HL-60 (cell line): ENCODE results near the gene TLCD3A.

Source experiments
- GABPA ChIP-seq: IDR thresholded peaks from 2 replicates; pipeline ENCODE4 v1.6.1; 2012; ENCODE audit warnings: low read depth
- POLR2AphosphoS5 ChIP-seq: IDR thresholded peaks from 2 replicates; pipeline ENCODE4 v1.6.1; 2012; ENCODE audit warnings: low read depth
- SPI1 ChIP-seq: IDR thresholded peaks from 2 replicates; pipeline ENCODE4 v1.6.1; 2012; ENCODE audit warnings: low read depth, mild to moderate bottlenecking, borderline replicate concordance
- TF ChIP-seq, protein P1 (sequence below): IDR thresholded peaks from one replicate; pipeline ENCODE4 v1.5.1; 2011; ENCODE audit warnings: low read length, control low read depth, inconsistent platforms; ENCODE audit not compliant: insufficient read depth
- TF ChIP-seq, protein P2 (sequence below): IDR thresholded peaks from 2 replicates; pipeline ENCODE4 v1.6.1; 2012; ENCODE audit warnings: low read depth; ENCODE audit not compliant: insufficient replicate concordance

DNA sequence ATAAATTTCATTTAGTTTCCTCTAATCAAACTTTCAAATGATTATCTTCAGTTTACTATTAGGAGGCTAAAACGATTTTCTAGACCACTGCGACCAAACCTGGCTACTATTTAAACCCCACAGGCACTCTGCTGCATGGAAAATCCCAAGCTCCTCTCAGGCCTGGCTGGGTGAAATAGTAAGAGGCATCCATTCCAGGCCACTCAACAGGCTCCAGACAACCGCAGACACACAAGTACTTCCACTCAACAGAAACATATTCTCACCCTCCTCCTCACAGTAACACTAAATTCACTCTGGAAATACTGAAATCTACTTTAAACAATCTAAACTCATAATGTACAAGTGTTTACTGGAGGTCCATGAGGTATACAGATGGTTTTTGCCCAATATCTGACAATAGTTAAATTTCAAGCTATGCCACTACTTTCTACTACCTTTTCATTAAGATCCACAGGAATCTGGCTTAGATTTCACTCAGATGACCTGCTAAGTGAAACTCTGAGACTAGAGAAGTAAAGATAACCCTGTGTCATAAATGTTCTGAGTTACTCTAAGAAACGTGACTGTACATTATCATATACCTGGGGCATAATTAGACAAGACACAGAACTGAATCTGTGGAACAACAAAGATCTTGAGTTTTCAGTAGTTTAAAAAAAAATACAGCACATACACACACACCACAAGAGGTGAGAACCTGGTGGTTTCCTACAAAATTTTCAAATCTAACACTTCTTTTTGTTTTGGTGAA lies 28.1 kb upstream of the TLCD3A start:
- TF ChIP-seq, protein P1, sequence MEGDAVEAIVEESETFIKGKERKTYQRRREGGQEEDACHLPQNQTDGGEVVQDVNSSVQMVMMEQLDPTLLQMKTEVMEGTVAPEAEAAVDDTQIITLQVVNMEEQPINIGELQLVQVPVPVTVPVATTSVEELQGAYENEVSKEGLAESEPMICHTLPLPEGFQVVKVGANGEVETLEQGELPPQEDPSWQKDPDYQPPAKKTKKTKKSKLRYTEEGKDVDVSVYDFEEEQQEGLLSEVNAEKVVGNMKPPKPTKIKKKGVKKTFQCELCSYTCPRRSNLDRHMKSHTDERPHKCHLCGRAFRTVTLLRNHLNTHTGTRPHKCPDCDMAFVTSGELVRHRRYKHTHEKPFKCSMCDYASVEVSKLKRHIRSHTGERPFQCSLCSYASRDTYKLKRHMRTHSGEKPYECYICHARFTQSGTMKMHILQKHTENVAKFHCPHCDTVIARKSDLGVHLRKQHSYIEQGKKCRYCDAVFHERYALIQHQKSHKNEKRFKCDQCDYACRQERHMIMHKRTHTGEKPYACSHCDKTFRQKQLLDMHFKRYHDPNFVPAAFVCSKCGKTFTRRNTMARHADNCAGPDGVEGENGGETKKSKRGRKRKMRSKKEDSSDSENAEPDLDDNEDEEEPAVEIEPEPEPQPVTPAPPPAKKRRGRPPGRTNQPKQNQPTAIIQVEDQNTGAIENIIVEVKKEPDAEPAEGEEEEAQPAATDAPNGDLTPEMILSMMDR = no peak
- TF ChIP-seq GABPA (no peak), POLR2AphosphoS5 (no peak), SPI1 (no peak)
- TF ChIP-seq, protein P2, sequence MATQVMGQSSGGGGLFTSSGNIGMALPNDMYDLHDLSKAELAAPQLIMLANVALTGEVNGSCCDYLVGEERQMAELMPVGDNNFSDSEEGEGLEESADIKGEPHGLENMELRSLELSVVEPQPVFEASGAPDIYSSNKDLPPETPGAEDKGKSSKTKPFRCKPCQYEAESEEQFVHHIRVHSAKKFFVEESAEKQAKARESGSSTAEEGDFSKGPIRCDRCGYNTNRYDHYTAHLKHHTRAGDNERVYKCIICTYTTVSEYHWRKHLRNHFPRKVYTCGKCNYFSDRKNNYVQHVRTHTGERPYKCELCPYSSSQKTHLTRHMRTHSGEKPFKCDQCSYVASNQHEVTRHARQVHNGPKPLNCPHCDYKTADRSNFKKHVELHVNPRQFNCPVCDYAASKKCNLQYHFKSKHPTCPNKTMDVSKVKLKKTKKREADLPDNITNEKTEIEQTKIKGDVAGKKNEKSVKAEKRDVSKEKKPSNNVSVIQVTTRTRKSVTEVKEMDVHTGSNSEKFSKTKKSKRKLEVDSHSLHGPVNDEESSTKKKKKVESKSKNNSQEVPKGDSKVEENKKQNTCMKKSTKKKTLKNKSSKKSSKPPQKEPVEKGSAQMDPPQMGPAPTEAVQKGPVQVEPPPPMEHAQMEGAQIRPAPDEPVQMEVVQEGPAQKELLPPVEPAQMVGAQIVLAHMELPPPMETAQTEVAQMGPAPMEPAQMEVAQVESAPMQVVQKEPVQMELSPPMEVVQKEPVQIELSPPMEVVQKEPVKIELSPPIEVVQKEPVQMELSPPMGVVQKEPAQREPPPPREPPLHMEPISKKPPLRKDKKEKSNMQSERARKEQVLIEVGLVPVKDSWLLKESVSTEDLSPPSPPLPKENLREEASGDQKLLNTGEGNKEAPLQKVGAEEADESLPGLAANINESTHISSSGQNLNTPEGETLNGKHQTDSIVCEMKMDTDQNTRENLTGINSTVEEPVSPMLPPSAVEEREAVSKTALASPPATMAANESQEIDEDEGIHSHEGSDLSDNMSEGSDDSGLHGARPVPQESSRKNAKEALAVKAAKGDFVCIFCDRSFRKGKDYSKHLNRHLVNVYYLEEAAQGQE = no peak
